Activated T-cell treated with anti-CD3 and anti-CD28 coated beads, Interleukin-2, amount 50 U/mL, for 48 hours (primary cell): ENCODE measurements around the gene ENTR1.

Source experiments
- DNase-seq, 2 experiments: peaks; one replicate each; pipeline ENCODE4 v3.0.0-alpha.2; 2020

ENTR1 gene

DNA sequence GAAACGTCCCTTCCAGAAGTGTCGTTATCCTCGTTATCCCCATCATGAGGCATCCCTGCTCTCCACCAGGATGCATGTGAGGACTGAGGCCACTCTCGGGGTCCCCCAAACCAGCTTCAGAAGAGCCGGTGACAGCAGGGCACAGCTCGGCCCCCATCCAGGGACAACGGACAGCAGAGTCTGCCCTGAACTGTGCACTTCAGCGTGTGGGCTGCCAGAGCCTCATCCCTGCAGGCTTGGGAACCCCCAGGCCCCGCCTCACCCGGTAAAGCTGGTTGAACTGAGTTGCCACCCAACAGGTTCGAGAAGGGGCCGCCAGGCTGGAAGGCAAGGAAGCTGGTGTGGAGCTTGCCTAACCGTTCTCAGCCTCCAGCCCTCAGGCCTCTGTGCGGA is 36.2 kb downstream of the ENTR1 start:
- DNase-seq: no peak

- no peak for DNase-seq
Observed at GRCh38 chr9:136373300-136374182, 36.9 kb downstream of the ENTR1 start, which contains the start of gene CARD9. Gene CARD9 (minus strand): TSS chr9:136373669. CDS start chr9:136372078, 1,591 bp downstream.

DNA sequence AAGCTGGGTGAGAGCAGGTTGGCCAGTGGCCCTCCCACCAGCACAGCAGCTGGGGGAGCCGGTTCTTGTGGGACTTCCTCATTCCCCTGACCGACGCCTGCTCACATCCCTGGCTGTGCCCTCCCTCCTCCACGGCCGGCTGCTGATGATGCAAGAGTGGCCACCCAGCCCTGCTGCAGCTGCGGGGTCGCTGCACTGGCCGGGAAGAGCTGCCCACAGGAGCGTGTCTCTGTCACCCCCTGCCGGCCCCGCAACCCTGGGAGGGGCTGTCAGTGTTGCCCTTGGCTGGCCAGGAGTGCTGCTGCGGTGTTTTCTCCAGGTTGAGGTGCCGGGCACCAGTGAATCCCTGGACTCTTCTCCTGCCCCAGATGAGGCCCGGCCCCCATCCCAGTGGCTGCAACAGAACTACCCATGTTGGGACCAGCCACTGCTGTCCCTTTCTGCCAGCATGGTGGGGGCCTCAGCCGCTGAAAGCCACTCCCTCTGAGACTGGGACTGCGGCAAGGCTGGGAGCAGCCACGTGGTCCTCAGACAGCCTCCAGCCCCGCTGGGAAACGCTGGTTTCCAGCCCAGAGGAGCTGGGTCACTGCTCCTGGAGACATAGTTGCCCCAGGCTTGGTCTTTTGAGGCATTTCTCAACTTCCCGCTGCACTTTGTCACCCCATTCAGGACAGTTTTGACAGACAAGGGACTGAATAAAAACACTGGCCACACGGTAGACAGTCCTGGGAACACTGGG is 37.7 kb downstream of the ENTR1 start:
- no peak for DNase-seq

GRCh38 chr9:136372006-136372405 is 38.4 kb downstream of the ENTR1 start:
- DNase-seq: no peak

DNA sequence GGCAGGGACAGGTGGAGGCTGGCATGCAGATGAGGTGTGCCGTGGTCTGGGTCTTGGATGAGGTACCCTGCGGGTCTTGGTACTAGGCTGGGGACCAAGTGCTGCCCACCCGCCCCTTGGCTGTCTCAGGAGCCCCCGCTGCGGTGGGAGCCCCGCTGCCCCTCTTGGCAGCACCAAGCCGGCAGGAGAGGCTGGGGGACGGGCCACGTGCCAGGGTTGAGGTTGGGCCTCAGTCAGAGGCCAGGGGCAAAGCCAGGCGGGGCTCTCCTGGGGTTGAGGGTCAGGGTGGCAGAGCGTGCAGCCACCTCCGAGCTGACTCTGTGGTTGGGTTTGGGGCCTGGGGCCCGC is 38.9 kb downstream of the ENTR1 start:
- DNase-seq: no peak

- DNase-seq: no peak
Observed at GRCh38 chr9:136370687-136371532, 39.5 kb downstream of the ENTR1 start.

GRCh38 chr9:136370037-136370436 is 40.4 kb downstream of the ENTR1 start:
- DNase-seq: no peak

- no peak for DNase-seq
Observed at GRCh38 chr9:136368190-136368589, 42.2 kb downstream of the ENTR1 start.

GRCh38 chr9:136367296-136368145 is 42.9 kb downstream of the ENTR1 start:
- DNase-seq: no peak

GRCh38 chr9:136366826-136367225 is 43.6 kb downstream of the ENTR1 start:
- DNase-seq: no peak

DNA sequence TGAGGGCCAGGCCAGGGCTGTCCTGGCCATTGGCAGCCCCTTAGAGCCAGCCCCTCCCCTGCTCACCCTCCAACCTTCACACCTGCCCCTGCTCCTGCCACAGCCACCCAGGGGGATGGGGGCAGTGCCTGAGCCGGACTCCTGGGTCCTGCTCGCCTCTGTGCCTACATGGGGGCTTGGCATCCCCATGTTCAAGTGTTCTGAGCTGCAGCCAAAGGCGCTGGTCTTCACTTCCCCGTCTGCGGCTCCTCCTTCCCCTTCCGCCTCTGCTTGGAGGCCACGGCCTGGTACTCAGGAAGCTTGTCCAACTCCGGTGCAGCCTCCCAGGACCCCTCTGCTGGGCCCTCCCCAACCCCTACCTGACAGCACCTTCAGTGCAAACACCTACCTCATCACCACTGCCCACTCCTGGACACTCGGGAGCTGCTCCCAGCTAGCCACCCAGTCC is 44.6 kb downstream of the ENTR1 start:
- DNase-seq: no peak

- no peak for DNase-seq
Observed at GRCh38 chr9:136364942-136365774, 45.3 kb downstream of the ENTR1 start.

GRCh38 chr9:136363949-136364748 is 46.3 kb downstream of the ENTR1 start:
- no peak for DNase-seq

DNA sequence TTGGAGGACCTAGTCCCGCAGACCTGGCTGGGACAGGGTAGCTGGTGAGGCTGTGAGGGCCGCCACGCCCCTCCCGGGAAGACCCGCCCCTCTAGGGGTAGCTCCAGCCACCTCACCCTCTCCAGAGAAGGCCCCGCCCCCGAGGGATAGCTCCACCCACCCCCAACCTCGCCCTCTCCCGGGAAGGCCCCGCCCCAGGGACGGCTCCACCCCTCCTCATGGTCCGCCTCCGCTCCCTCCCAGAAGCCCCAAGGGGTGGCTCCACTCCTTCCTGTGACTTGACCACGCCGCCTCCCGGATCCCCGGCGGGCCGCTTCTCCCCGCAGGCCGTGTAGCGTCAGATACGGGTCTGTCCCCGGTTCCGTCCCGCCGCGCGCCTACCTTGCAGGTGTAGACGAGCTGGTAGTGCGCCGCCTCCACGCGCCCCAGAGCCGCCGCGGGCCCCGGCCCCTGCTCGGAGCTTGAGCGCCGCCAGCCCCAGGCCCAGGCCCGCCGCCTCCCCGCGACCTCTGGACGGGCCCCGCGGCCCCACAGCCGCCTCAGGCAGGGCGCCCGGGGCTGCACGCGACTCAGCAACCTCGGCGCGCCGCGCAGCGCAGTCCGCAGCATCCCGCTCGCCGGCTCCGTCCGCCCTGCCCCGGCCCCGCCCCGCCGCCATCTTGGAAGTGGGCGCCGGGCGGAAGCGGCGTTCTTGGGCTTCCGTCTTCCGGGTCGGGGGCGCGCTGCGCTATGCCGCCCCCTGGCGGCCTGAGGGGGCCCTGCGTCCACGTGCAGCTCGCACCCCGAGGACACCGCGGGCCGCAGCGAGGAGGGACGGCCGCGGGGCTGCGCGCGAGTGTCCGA is 47.1 kb downstream of the ENTR1 start, which contains the start of gene DNLZ:
Gene DNLZ (minus strand): TSS at position 639 of the 843 bp plus-strand sequence. CDS start 30 bp downstream, at position 609.
- DNase-seq: peak; percentile 96 to 98

GRCh38 chr9:136362450-136362784 is 48.0 kb downstream of the ENTR1 start:
- no peak for DNase-seq

DNA sequence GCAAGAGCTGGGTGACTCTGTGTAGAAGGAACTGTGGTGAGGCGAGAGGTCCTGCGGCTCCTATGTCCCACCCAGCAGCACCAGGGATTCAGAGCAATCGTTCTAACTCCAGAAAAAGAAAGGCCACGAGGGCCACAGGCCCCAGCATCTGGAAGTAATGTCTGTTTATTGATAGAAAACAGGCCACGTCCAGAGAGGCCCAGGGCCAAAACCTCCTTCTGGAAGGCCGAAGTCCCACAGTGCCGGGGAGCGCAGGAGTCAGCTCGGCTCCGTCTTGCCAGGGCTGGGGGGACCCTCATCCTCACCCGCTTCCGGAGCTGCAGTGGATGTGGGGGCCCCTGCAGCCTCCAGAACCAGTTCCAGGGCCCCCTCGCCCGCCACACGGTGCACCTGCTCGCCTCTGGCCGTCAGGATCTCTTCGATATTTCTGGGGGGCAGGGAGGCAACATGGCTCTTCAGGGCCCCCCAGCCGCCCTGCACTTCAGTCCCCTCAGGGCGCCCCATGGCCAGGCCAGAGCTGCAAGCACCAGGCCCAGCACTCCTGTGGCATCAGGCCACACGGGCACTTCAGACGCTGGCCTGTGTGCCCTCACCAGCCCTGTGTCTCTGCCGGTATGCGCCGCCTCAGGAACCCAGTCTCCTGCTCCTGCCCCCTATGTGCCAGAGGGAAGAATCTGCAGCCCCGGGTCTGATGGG is 48.5 kb downstream of the ENTR1 start:
- DNase-seq: no peak

DNA sequence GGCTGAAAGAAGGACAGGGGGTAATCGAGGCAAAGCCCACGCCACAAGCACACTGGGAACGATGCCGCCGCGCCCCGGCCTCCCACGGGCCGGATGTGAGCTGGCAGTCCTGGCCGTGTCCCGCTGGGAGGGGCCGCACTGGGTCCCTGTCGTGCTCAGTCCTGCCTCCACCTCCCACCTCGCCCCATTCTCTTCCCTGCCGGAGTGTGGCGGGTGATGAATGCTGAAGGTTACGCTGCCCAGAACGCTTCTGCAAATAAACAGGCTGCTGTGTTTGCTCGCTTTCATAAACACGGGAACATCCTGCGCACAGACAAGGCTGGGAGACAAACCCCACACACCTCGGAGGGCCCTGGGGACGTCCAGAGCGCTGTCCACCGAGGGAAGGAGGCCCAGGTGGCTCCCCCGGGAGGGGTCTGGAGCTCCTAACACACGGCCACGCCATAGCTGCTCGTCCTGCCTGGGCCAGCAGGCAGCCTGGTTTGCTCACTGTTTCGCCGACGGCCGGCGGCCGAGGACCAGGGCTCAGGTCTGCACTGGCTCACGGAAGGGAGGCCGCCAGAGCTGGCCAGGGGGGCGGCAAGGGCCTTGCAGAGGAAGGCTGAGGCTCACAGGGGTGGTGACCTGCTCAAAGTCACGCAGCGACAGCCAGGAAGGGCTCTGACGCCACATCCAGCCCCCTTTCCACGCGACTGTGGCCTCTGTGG is 49.2 kb downstream of the ENTR1 start:
- no peak for DNase-seq
